Cardiac muscle cell (in vitro differentiated cells and primary cell): ENCODE measurements around the gene ME2. TPM values are rescaled to one million over a fixed set of nuclear protein-coding genes. Genes with fewer than 3 reads are reported as not detected.
A peak's percentile ranks its signal among the peaks of the same experiment; 100 is the strongest.
"Not testable (repeated sequence)": the region's sequence is repeated elsewhere in the genome, so short reads cannot be mapped to it uniquely, and the experiment has no call there.

ENCODE experiments used
- DNase-seq, 2 donors: peaks; one replicate each; pipeline versions ENCODE4 v3.0.0 to v3.0.0-alpha.2; 2010 to 2017; ENCODE audit warnings: low read depth in 1 of 2, low spot score in 1 of 2
- H3K27ac ChIP-seq: fragments of 200-600 bp; sonication (generic); 2 replicates; pipeline ENCODE4 v1.5.1; 2016
- H3K27me3 ChIP-seq: fragments of 200-600 bp; sonication (generic); 2 replicates; pipeline ENCODE4 v1.6.0; 2016; ENCODE audit warnings: control low read depth
- H3K36me3 ChIP-seq: fragments of 200-600 bp; sonication (generic); 2 replicates; pipeline ENCODE4 v1.5.1; 2016; ENCODE audit warnings: control low read depth
- H3K4me1 ChIP-seq: fragments of 200-600 bp; sonication (generic); 2 replicates; pipeline ENCODE4 v1.8.1; 2017; ENCODE audit warnings: low read depth, mild to moderate bottlenecking, mixed run types
- H3K4me3 ChIP-seq: fragments of 200-600 bp; sonication (generic); 2 replicates; pipeline ENCODE4 v1.5.1; 2016; ENCODE audit warnings: mild to moderate bottlenecking
- H3K9me3 ChIP-seq: fragments of 200-600 bp; sonication (generic); 2 replicates; pipeline ENCODE4 v1.5.1; 2017; ENCODE audit warnings: low read depth, mild to moderate bottlenecking, control low read depth
- polyA plus RNA-seq: library from polyadenylated mRNA; unstranded; fragments of >200 nt; fragmentation: Nextera tagmentation; extraction: Ambion mirVana; gene quantifications from 2 replicates; pipeline ENCODE4 v1.2.1, GENCODE V29; 2016
- total RNA-seq: library from RNA; depleted of rRNA; stranded (reverse); fragments of >200 nt; gene quantifications from 2 replicates; pipeline ENCODE4 v1.2.3, GENCODE V29; 2016
- TF ChIP-seq, protein P1 (sequence below): IDR thresholded peaks from 2 replicates; pipeline ENCODE4 v1.5.1; 2012; ENCODE audit warnings: low read depth, mild to moderate bottlenecking, low read length

The ME2 gene
- total and polyA plus RNA-seq, 2 experiments from 2014 or later, result 33.9 to 47.3 TPM

DNA sequence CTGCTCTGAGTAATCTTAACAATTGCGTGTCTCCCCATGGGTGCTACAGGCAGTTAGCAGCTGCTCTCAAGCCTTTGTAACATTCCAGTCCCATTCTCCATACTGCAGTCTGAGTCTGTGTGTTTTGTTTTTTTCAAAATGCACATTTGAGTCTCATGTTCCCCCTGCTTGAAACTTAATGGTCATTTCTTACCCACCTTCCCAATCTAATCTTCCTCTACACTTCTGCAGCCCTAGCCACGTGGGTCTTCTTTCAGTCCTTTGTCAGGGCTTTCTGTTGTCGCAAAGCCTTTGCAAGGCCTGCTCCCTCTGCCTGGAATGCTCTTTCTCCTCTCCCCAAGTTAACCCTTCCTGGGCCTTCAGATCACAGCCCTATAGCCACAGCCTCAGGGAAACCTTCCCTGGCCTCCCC lies 113.4 kb downstream of the ME2 start:
- TF ChIP-seq, protein P1, sequence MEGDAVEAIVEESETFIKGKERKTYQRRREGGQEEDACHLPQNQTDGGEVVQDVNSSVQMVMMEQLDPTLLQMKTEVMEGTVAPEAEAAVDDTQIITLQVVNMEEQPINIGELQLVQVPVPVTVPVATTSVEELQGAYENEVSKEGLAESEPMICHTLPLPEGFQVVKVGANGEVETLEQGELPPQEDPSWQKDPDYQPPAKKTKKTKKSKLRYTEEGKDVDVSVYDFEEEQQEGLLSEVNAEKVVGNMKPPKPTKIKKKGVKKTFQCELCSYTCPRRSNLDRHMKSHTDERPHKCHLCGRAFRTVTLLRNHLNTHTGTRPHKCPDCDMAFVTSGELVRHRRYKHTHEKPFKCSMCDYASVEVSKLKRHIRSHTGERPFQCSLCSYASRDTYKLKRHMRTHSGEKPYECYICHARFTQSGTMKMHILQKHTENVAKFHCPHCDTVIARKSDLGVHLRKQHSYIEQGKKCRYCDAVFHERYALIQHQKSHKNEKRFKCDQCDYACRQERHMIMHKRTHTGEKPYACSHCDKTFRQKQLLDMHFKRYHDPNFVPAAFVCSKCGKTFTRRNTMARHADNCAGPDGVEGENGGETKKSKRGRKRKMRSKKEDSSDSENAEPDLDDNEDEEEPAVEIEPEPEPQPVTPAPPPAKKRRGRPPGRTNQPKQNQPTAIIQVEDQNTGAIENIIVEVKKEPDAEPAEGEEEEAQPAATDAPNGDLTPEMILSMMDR, result no peak
- Histone ChIP-seq H3K27ac (peak overlapping the region; percentile 90), H3K27me3 (no peaks in the 10 kb centered on the region), H3K9me3 (no peaks in the 10 kb centered on the region), H3K4me1 (peaks cover 29% of the 10 kb centered on the region), H3K36me3 (no peaks in the 10 kb centered on the region), H3K4me3 (no peak overlapping the region)
- peak; percentile 10 to 70 for DNase-seq

DNA sequence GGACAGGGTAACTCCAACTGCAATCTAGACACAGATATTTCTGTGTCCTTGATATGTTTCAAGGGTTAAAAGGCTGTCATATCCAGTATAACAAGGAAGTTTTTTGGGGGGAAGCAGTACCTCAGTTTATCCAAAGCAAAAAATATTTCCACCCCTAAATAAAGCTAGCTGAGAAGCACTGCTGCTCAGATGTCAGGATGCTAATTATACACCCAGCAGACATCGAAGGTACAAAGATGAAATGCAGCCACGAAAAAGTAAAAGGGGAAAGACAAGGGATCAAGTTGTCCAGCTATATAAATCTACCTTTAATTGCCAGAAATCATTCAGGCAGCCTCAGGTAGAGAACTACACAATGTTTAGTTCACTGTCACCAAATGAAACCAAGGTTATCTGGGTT lies 115.1 kb downstream of the ME2 start:
- H3K4me3 ChIP-seq, result no peak overlapping the region
- no peaks in the 10 kb centered on the region for H3K27me3 ChIP-seq
- no peaks in the 10 kb centered on the region for H3K36me3 ChIP-seq
- no peaks in the 10 kb centered on the region for H3K9me3 ChIP-seq
- H3K27ac ChIP-seq, result peak overlapping the region; percentile 67
- peaks cover 29% of the 10 kb centered on the region for H3K4me1 ChIP-seq
- no peak for DNase-seq
- TF ChIP-seq, protein P1, result no peak

DNA sequence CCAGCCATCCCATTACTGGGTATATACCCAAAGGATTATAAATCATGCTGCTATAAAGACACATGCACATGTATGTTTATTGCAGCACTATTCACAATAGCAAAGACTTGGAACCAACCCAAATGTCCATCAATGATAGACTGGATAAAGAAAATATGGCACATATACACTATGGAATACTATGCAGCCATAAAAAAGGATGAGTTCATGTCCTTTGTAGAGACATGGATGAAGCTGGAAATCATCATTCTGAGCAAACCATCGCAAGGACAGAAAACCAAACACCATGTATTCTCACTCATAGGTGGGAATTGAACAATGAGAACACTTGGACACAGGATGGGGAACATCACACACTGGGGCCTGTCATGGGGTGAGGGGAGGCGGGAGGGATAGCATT lies 124.3 kb downstream of the ME2 start:
- not testable (repeated sequence) for H3K4me3 ChIP-seq, H3K9me3 ChIP-seq, H3K27me3 ChIP-seq, H3K36me3 ChIP-seq, DNase-seq, H3K27ac ChIP-seq
- peaks cover 13% of the 10 kb centered on the region for H3K4me1 ChIP-seq

Other genes starting within 250 kb of the ME2 start
- gene MRO, start 59.1 kb upstream of the ME2 start, total RNA-seq, result not detected in 2 replicates
- 1.3 TPM in 1 of 2 replicates, not detected in the other for gene MRO, start 59.1 kb upstream of the ME2 start, polyA plus RNA-seq
- gene ELAC1, start 88.9 kb downstream of the ME2 start, total RNA-seq, result 5.6 and 5.8 TPM in 2 replicates
- gene ELAC1, start 88.9 kb downstream of the ME2 start, polyA plus RNA-seq, result 9.6 and 12.1 TPM in 2 replicates
- 69.4 and 72.4 TPM in 2 replicates for gene SMAD4, start 151.1 kb downstream of the ME2 start, total RNA-seq
- 75.5 and 90.0 TPM in 2 replicates for gene SMAD4, start 151.1 kb downstream of the ME2 start, polyA plus RNA-seq